Measurements from ENCODE around the gene CMTR1. TPM values are rescaled to one million over a fixed set of nuclear protein-coding genes. Genes with fewer than 3 reads are reported as not detected.
A peak's percentile ranks its signal among the peaks of the same experiment; 100 is the strongest.

Gene CMTR1
- total and polyA plus RNA-seq, 2 of the 13 experiments (the other 11 are each of a cell fraction or from before 2014, with no cell fraction given), result 19.7 to 55.2 TPM

DNA sequence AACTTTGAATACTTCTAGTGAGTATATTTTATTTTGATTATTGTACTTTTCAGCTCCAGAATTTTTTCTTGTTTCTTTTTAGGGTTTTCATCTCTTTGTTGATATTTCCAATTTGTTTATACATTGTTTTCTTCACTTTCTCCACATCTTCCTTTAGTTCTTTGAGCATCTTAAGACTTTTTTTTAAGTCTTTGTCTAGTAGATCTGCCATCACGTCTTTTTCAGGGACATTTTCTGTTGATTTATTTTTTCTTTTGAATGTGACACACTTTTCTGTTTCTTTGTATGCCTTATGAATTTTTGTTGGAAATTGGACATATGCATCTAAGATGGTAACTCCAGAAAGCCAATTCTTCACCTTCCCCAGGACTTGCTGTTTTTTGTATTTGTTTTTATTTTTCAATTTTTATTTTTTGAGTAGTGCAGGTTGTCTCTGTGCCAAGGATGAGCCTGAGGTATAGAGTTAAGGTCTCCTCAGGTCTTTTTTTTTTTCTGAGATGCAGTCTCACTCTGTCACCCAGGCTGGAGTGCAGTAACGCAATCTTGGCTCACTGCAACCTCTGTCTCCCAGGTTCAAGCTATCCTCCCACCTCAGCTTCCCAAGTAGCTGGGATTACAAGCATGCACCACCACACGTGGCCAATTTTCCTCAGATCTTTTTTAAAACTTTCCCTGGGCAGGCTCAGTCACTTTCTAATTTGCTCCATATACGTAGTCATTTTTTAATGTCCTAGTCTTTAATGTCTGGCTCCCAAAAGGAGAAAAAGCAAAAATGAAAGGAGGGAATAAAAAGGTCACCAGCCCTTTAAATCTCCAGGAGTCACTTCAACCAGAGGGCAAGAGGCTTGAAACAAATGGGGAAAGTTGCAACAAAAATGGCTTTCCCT is 6.7 kb upstream of the CMTR1 start:
- BruUV-seq (replicated peaks), result no TSS peak

More for the DNA sequence above, 6.7 kb upstream of the CMTR1 start:
- WGBS (ENCODE audit: low lambda C conversion rate), result 63% methylated on average over 4 of the region's 4 CpGs
- FAIRE-seq, result no peak
- no peaks in the 10 kb centered on the region for H3K27me3 ChIP-seq (ENCODE audit: control insufficient read depth in 1 of 2, insufficient read depth in 2 of 2, low read length in 2 of 2)
- H2AFZ ChIP-seq (ENCODE audit: low read length), result no peak overlapping the region
- H3K4me3 ChIP-seq (replicated peaks in 1 of 3; ENCODE audit: insufficient read depth in 1 of 3, low read depth in 2 of 3, low read length in 3 of 3), result no peak overlapping the region
- no peak overlapping the region for H3K9ac ChIP-seq (ENCODE audit: insufficient read depth, low read depth, low read length)
- no peak overlapping the region for H3K27ac ChIP-seq (ENCODE audit: extremely low read length, insufficient read depth, low read length)
- H3K36me3 ChIP-seq (replicated peaks in 1 of 2; ENCODE audit: control insufficient read depth in 1 of 2, insufficient read depth in 2 of 2, low read length in 2 of 2), result no peaks in the 10 kb centered on the region
- ChIA-PET CTCF (ENCODE audit: low intra/inter-chr PET ratio, low total read pairs) (no interaction called here), POLR2A (no interaction called here)
- intact Hi-C loops (cut with micrococcal nuclease; ENCODE audit: unreplicated experiment), result no loop called here
- no peaks in the 10 kb centered on the region for H3K79me2 ChIP-seq (ENCODE audit: insufficient read depth, low read length)
- H4K20me1 ChIP-seq (ENCODE audit: insufficient read depth, low read length), result no peaks in the 10 kb centered on the region
- in situ Hi-C loops (cut with HindIII; ENCODE audit: extremely low pct_ligation_motif_present, low pct_unique_long_range_greater_than_20kb), result no loop called here
- H3K4me2 ChIP-seq (ENCODE audit: low read depth, low read length), result 0 out of 2 replicates have a peak overlapping the region, but pooled peaks have one; percentile 14
- no peaks in the 10 kb centered on the region for H3K9me3 ChIP-seq (ENCODE audit: low read length)
- TF ChIP-seq TAF1 (CRISPR knock-in tag; IDR thresholded peaks at IDR 0.05) (no peak), MYC (CRISPR knock-in tag; IDR thresholded peaks at IDR 0.05; ENCODE audit: borderline replicate concordance) (no peak), CEBPZ (IDR thresholded peaks at IDR 0.05; ENCODE audit: low read length) (no peak), CBX2 (IDR thresholded peaks at IDR 0.05; ENCODE audit: low read depth, low read length) (no peak), CBX2 (CRISPR knock-in tag; IDR thresholded peaks at IDR 0.05; ENCODE audit: low read depth) (no peak), YEATS2 (CRISPR knock-in tag; IDR thresholded peaks at IDR 0.05; ENCODE audit: borderline replicate concordance) (no peak), MIER3 (CRISPR knock-in tag; IDR thresholded peaks at IDR 0.05; ENCODE audit: borderline replicate concordance) (no peak), RNF2 (conservative IDR thresholded peaks at IDR 0.05; ENCODE audit: low read depth) (no peak), TOE1 (CRISPR knock-in tag; IDR thresholded peaks at IDR 0.05) (no peak), ZC3H4 (CRISPR knock-in tag; IDR thresholded peaks at IDR 0.05; ENCODE audit: borderline replicate concordance) (no peak), TFE3 (CRISPR knock-in tag; IDR thresholded peaks at IDR 0.05) (no peak)
- TF ChIP-seq, protein P1, sequence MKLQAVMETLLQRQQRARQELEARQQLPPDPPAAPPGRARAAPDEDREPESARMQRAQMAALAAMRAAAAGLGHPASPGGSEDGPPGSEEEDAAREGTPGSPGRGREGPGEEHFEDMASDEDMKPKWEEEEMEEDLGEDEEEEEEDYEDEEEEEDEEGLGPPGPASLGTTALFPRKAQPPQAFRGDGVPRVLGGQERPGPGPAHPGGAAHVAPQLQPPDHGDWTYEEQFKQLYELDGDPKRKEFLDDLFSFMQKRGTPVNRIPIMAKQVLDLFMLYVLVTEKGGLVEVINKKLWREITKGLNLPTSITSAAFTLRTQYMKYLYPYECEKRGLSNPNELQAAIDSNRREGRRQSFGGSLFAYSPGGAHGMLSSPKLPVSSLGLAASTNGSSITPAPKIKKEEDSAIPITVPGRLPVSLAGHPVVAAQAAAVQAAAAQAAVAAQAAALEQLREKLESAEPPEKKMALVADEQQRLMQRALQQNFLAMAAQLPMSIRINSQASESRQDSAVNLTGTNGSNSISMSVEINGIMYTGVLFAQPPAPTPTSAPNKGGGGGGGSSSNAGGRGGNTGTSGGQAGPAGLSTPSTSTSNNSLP (IDR thresholded peaks at IDR 0.05; ENCODE audit: low read depth, low read length), result no peak
- H3K4me1 ChIP-seq (ENCODE audit: insufficient read depth, low read length), result peaks cover 8% of the 10 kb centered on the region
- ATAC-seq, result no peak
- DNase-seq (ENCODE audit: low spot score), result no peak

Data from HepG2 (cell line).